Jurkat, Clone E6-1 (cell line): ENCODE data around the gene SAT2.
"Not testable (repeated sequence)": the region's sequence is repeated elsewhere in the genome, so short reads cannot be mapped to it uniquely, and the experiment has no call there.

Experiments
- DNase-seq: peaks from one replicate; pipeline ENCODE4 v3.0.0-alpha.2; 2011; ENCODE audit warnings: low read depth, low spot score
- H3K4me3 ChIP-seq: 2 replicates; pipeline ENCODE4 v1.5.1; 2011; ENCODE audit warnings: mild to moderate bottlenecking, low read length, control low read depth, moderate library complexity

Gene SAT2

GRCh38 chr17:7640783-7641182, 13.2 kb upstream of the SAT2 start:
- H3K4me3 ChIP-seq = no peak overlapping the region
- no peak for DNase-seq

GRCh38 chr17:7636163-7636562, 8.5 kb upstream of the SAT2 start:
- DNase-seq = no peak
- H3K4me3 ChIP-seq = no peak overlapping the region

GRCh38 chr17:7634384-7634783, 6.8 kb upstream of the SAT2 start:
- no peak for DNase-seq
- H3K4me3 ChIP-seq = no peak overlapping the region

- DNase-seq = no peak
- H3K4me3 ChIP-seq = no peak overlapping the region
These were observed 5.5 kb upstream of the SAT2 start for GRCh38 chr17:7633093-7633492.

GRCh38 chr17:7632492-7632894, 4.9 kb upstream of the SAT2 start:
- peak; percentile 26 for DNase-seq
- H3K4me3 ChIP-seq = no peak overlapping the region

GRCh38 chr17:7631398-7632380, 4.1 kb upstream of the SAT2 start:
- H3K4me3 ChIP-seq = no peak overlapping the region
- DNase-seq = no peak

- H3K4me3 ChIP-seq = no peak within 1 kb of the TSS
- no peak for DNase-seq
These were observed 2.4 kb upstream of the SAT2 start, which contains the start of gene SHBG for GRCh38 chr17:7629939-7630571. TSS of gene SHBG (plus strand) at chr17:7630135. CDS start at chr17:7630173, 38 bp downstream.

GRCh38 chr17:7626956-7627249, 718 bp downstream of the SAT2 start:
- no peak for DNase-seq
- H3K4me3 ChIP-seq = peak overlapping the region; percentile 63

- H3K4me3 ChIP-seq = no peak overlapping the region
- no peak for DNase-seq
These were observed 1.3 kb downstream of the SAT2 start for GRCh38 chr17:7626307-7626706.

GRCh38 chr17:7625749-7626148, 1.9 kb downstream of the SAT2 start:
- not testable (repeated sequence) for DNase-seq, H3K4me3 ChIP-seq

- no peak overlapping the region for H3K4me3 ChIP-seq
These were observed 4.0 kb downstream of the SAT2 start for GRCh38 chr17:7623661-7624060.

GRCh38 chr17:7620835-7621234, 6.8 kb downstream of the SAT2 start:
- no peak for DNase-seq
- no peak overlapping the region for H3K4me3 ChIP-seq

More at GRCh38 chr17:7623661-7624060, 4.0 kb downstream of the SAT2 start:
- no peak for DNase-seq

GRCh38 chr17:7618608-7619007, 9.0 kb downstream of the SAT2 start:
- no peak for DNase-seq
- H3K4me3 ChIP-seq = no peak overlapping the region

GRCh38 chr17:7615265-7615747, 12.3 kb downstream of the SAT2 start:
- DNase-seq = no peak
- peak overlapping the region; percentile 61 for H3K4me3 ChIP-seq

GRCh38 chr17:7614425-7615264, 13.0 kb downstream of the SAT2 start, which contains the start of gene FXR2:
TSS of gene FXR2 (minus strand) at chr17:7614897. CDS start at chr17:7614532, 365 bp downstream.
- DNase-seq = peak; percentile 99
- H3K4me3 ChIP-seq = peak within 1 kb of the TSS; percentile 90

- no peak for DNase-seq
- H3K4me3 ChIP-seq = peak overlapping the region; percentile 90
These were observed 13.7 kb downstream of the SAT2 start for GRCh38 chr17:7613769-7614424.

GRCh38 chr17:7612294-7612640, 15.4 kb downstream of the SAT2 start:
- no peak overlapping the region for H3K4me3 ChIP-seq
- DNase-seq = no peak

GRCh38 chr17:7611635-7612293, 15.9 kb downstream of the SAT2 start:
- DNase-seq = no peak
- no peak overlapping the region for H3K4me3 ChIP-seq
